CD4-positive, CD25-positive, alpha-beta regulatory T cell (primary cell): ENCODE results near the gene CNIH2. TPM values are rescaled to one million over a fixed set of nuclear protein-coding genes. Genes with fewer than 3 reads are reported as not detected.

ENCODE experiments used
- ATAC-seq, 2 donors: fragments of 150-1000 bp; cut with Tn5 transposase; one replicate each; pipeline ENCODE4 v1.10.0; 2021; ENCODE audit warnings: low read depth in 2 of 2, moderate number of reproducible peaks in 2 of 2, moderate library complexity in 1 of 2
- DNase-seq, 3 donors: peaks; one replicate each; pipeline versions ENCODE4 v3.0.0 to v3.0.0-alpha.2; 2012 to 2022; ENCODE audit warnings: mixed read lengths in 1 of 3
- H3K27ac ChIP-seq: one replicate; pipeline ENCODE4 v1.7.0; 2013; ENCODE audit warnings: mild to moderate bottlenecking, low read length; ENCODE audit not compliant: insufficient read depth, poor library complexity, severe bottlenecking
- H3K27me3 ChIP-seq: one replicate; pipeline ENCODE4 v1.7.0; 2013; ENCODE audit warnings: low read length; ENCODE audit not compliant: control insufficient read depth, insufficient read depth
- H3K36me3 ChIP-seq: one replicate; pipeline ENCODE4 v1.7.0; 2013; ENCODE audit warnings: mild to moderate bottlenecking, low read length, moderate library complexity; ENCODE audit not compliant: control insufficient read depth, insufficient read depth
- H3K4me1 ChIP-seq: 2 replicates; pipeline ENCODE4 v1.7.0; 2013; ENCODE audit warnings: mild to moderate bottlenecking, low read length; ENCODE audit not compliant: insufficient read depth, control insufficient read depth, poor library complexity, severe bottlenecking
- H3K4me3 ChIP-seq: one replicate; pipeline ENCODE4 v1.7.0; 2013; ENCODE audit warnings: low read depth, mild to moderate bottlenecking, low read length, moderate library complexity
- H3K9me3 ChIP-seq, 2 experiments: 1 replicate in 1 of 2; 2 replicates in 1 of 2; pipeline ENCODE4 v1.7.0; 2013; ENCODE audit warnings: low read length in 2 of 2, mild to moderate bottlenecking in 1 of 2, moderate library complexity in 1 of 2; ENCODE audit not compliant: control insufficient read depth in 2 of 2
- H3K27ac Mint-ChIP-seq, 3 donors: one replicate each; pipeline ENCODE4 v1.8.0; 2020 to 2022; ENCODE audit warnings: mild to moderate bottlenecking in 3 of 3, mixed read lengths in 3 of 3, moderate library complexity in 2 of 3
- H3K27me3 Mint-ChIP-seq: one replicate; pipeline ENCODE4 v1.8.0; 2022; ENCODE audit warnings: mild to moderate bottlenecking, mixed read lengths
- H3K36me3 Mint-ChIP-seq: one replicate; pipeline ENCODE4 v1.8.0; 2020; ENCODE audit warnings: mixed read lengths
- H3K4me1 Mint-ChIP-seq, 4 donors: one replicate each; pipeline ENCODE4 v1.8.0; 2020 to 2022; ENCODE audit warnings: mixed read lengths in 4 of 4, mild to moderate bottlenecking in 1 of 4
- H3K4me3 Mint-ChIP-seq, 4 donors: one replicate each; pipeline ENCODE4 v1.8.0; 2020 to 2022; ENCODE audit warnings: mild to moderate bottlenecking in 4 of 4, mixed read lengths in 4 of 4, moderate library complexity in 3 of 4
- H3K9me3 Mint-ChIP-seq, 7 donors: one replicate each; pipeline ENCODE4 v1.8.0; 2020 to 2022; ENCODE audit warnings: mixed read lengths in 7 of 7, mild to moderate bottlenecking in 3 of 7, moderate library complexity in 2 of 7
- polyA plus RNA-seq, 4 donors: library from polyadenylated mRNA; unstranded; fragments of 300-500 nt; fragmentation: Illumina TruSeq; gene quantifications; one replicate each; pipeline ENCODE4 v1.2.3, GENCODE V29; 2021
- total RNA-seq: library from RNA; stranded (reverse); gene quantifications from one replicate; pipeline ENCODE4 v1.2.3, GENCODE V29; 2022

CNIH2 gene
- total and polyA plus RNA-seq, 5 donors from 2014 or later, result 4.5 TPM; not detected in 4

GRCh38 chr11:66264914-66265313, 13.1 kb upstream of the CNIH2 start:
- Histone ChIP-seq H3K9me3 (no peaks in the 10 kb centered on the region), H3K4me1 (peaks cover 26% of the 10 kb centered on the region), H3K27ac (no peak overlapping the region), H3K27me3 (no peaks in the 10 kb centered on the region), H3K36me3 (peaks cover 25% of the 10 kb centered on the region), H3K4me3 (no peak overlapping the region)
- H3K27ac Mint-ChIP-seq, result peak overlapping the region in 1 of 3 donors; percentile 54
- H3K36me3 Mint-ChIP-seq, result no peaks in the 10 kb centered on the region
- H3K4me3 Mint-ChIP-seq, result no peak overlapping the region
- peaks cover 14% of the 10 kb centered on the region for H3K27me3 Mint-ChIP-seq
- no peaks in the 10 kb centered on the region for H3K9me3 Mint-ChIP-seq
- DNase-seq (peak in 1 of 3 donors; percentile 30), ATAC-seq (no peak)
- H3K4me1 Mint-ChIP-seq, result peaks cover 0 to 25% (median 16%) of the 10 kb centered on the region in 4 donors

GRCh38 chr11:66265531-66266377, 12.2 kb upstream of the CNIH2 start:
- H3K4me1 ChIP-seq, result peaks cover 31% of the 10 kb centered on the region
- no peak overlapping the region for H3K4me3 ChIP-seq
- no peaks in the 10 kb centered on the region for H3K36me3 Mint-ChIP-seq
- H3K27ac ChIP-seq, result no peak overlapping the region
- no peak for DNase-seq
- no peak overlapping the region for H3K4me3 Mint-ChIP-seq
- H3K27me3 Mint-ChIP-seq, result peaks cover 14% of the 10 kb centered on the region
- peaks cover 19% of the 10 kb centered on the region for H3K36me3 ChIP-seq
- ATAC-seq, result no peak
- peaks cover 0 to 33% (median 19%) of the 10 kb centered on the region in 4 donors for H3K4me1 Mint-ChIP-seq
- no peak overlapping the region for H3K27ac Mint-ChIP-seq
- H3K9me3 Mint-ChIP-seq, result no peaks in the 10 kb centered on the region
- no peaks in the 10 kb centered on the region for H3K9me3 ChIP-seq
- H3K27me3 ChIP-seq, result no peaks in the 10 kb centered on the region

GRCh38 chr11:66266378-66267038, 11.5 kb upstream of the CNIH2 start:
- DNase-seq (no peak), ATAC-seq (no peak)
- Histone ChIP-seq H3K36me3 (peaks cover 21% of the 10 kb centered on the region), H3K4me1 (peaks cover 34% of the 10 kb centered on the region), H3K27me3 (no peaks in the 10 kb centered on the region), H3K9me3 (no peaks in the 10 kb centered on the region), H3K27ac (no peak overlapping the region), H3K4me3 (no peak overlapping the region)
- Mint-ChIP-seq H3K36me3 (no peaks in the 10 kb centered on the region), H3K27ac (no peak overlapping the region), H3K4me1 (peaks cover 0 to 37% (median 21%) of the 10 kb centered on the region in 4 donors), H3K27me3 (peaks cover 14% of the 10 kb centered on the region), H3K9me3 (no peaks in the 10 kb centered on the region), H3K4me3 (peak overlapping the region; percentile 74 to 99 (median 94))

- Mint-ChIP-seq H3K4me1 (peaks cover 0 to 40% (median 24%) of the 10 kb centered on the region in 4 donors), H3K27ac (peak overlapping the region; percentile 9 to 98 (median 91)), H3K4me3 (peak overlapping the region; percentile 74 to 99 (median 94)), H3K36me3 (peaks cover 4% of the 10 kb centered on the region), H3K9me3 (no peaks in the 10 kb centered on the region), H3K27me3 (peaks cover 14% of the 10 kb centered on the region)
- no peaks in the 10 kb centered on the region for H3K9me3 ChIP-seq
- peaks cover 21% of the 10 kb centered on the region for H3K36me3 ChIP-seq
- H3K4me1 ChIP-seq, result peaks cover 34% of the 10 kb centered on the region
- DNase-seq (no peak), ATAC-seq (no peak)
- peak overlapping the region; percentile 26 for H3K4me3 ChIP-seq
- H3K27ac ChIP-seq, result peak overlapping the region; percentile 91
- no peaks in the 10 kb centered on the region for H3K27me3 ChIP-seq
Measured at GRCh38 chr11:66267039-66267378, 11.0 kb upstream of the CNIH2 start.

- Histone ChIP-seq H3K27ac (peak overlapping the region; percentile 91), H3K36me3 (peaks cover 25% of the 10 kb centered on the region), H3K4me1 (peaks cover 34% of the 10 kb centered on the region), H3K4me3 (peak overlapping the region; percentile 89), H3K27me3 (no peaks in the 10 kb centered on the region), H3K9me3 (no peaks in the 10 kb centered on the region)
- DNase-seq (peak; percentile 81 to 88 (median 82)), ATAC-seq (peak; percentile 54)
- Mint-ChIP-seq H3K27me3 (peaks cover 14% of the 10 kb centered on the region), H3K36me3 (peaks cover 7% of the 10 kb centered on the region), H3K9me3 (no peaks in the 10 kb centered on the region), H3K4me3 (peak overlapping the region; percentile 94 to 99 (median 96)), H3K4me1 (peaks cover 0 to 43% (median 24%) of the 10 kb centered on the region in 4 donors), H3K27ac (peak overlapping the region; percentile 98 to 99 (median 98))
Measured at GRCh38 chr11:66267379-66268243, 10.4 kb upstream of the CNIH2 start.

GRCh38 chr11:66268244-66268951, 9.6 kb upstream of the CNIH2 start, which contains the start of gene RAB1B:
TSS of gene RAB1B (plus strand) at chr11:66268639. CDS start at chr11:66268680, 41 bp downstream.
- Histone ChIP-seq H3K27ac (peak within 1 kb of the TSS; percentile 91), H3K36me3 (peaks cover 26% of the 10 kb centered on the region), H3K4me1 (peaks cover 34% of the 10 kb centered on the region), H3K9me3 (no peaks in the 10 kb centered on the region), H3K4me3 (peak within 1 kb of the TSS; percentile 89), H3K27me3 (no peaks in the 10 kb centered on the region)
- DNase-seq (peak; percentile 99 to 100 (median 100)), ATAC-seq (peak; percentile 85 to 88)
- peak within 1 kb of the TSS; percentile 94 to 99 (median 96) for H3K4me3 Mint-ChIP-seq
- peaks cover 2 to 48% (median 25%) of the 10 kb centered on the region in 4 donors for H3K4me1 Mint-ChIP-seq
- H3K36me3 Mint-ChIP-seq, result peaks cover 13% of the 10 kb centered on the region
- H3K27me3 Mint-ChIP-seq, result peaks cover 14% of the 10 kb centered on the region
- H3K27ac Mint-ChIP-seq, result peak within 1 kb of the TSS; percentile 98 to 99 (median 98)
- H3K9me3 Mint-ChIP-seq, result no peaks in the 10 kb centered on the region
